Right lung (tissue), 5 donors: ENCODE data around the gene EIF2S1. TPM values are rescaled to one million over a fixed set of nuclear protein-coding genes. Genes with fewer than 3 reads are reported as not detected.

Source experiments
- DNase-seq, 2 donors: peaks; one replicate each; pipeline ENCODE4 v3.0.0-alpha.2; 2013
- polyA plus RNA-seq, 5 donors: library from polyadenylated mRNA; unstranded; fragments of 120-200 nt; gene quantifications; one replicate each; pipeline versions ENCODE4 v1.2.1 to v1.2.3, GENCODE V29; 2013; ENCODE audit warnings: inconsistent platforms in 1 of 5, low replicate concordance in 1 of 5; ENCODE audit not compliant: insufficient read length in 5 of 5, insufficient read depth in 1 of 5

EIF2S1 gene
- polyA plus RNA-seq, 5 donors: 62.7 to 92.9 (median 88.7) TPM

DNA sequence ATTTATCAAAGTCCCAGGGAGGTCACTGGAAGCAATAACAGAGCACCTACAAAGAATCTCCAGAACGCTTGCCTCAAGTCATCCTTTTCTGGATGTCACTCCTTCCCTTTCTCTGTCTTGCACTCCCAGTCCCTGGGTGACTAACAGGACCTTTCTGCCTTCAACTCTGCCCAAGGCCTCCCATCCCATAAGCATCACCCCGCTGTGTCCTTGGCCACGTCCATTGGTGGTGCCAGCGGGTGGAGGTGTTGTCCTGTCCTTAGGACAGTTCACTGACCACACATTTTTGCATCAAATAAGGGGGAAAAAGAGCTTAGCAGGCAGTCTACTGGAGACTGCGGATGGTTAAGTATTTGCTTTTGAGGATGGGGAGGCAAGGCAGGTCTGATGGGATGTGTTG is 75.5 kb downstream of the EIF2S1 start:
- DNase-seq: no peak

Other genes with a start within 250 kb of the EIF2S1 start
- 1 to 10 TPM in 1 of 5 donors, under 1 TPM in 4; 0.59 to 1.1 (median 0.88) TPM for gene GARIN2, start 170.9 kb upstream of the EIF2S1 start, polyA plus RNA-seq
- 10 to 100 TPM; 17.9 to 33.9 (median 28.5) TPM for gene PALS1, start 118.9 kb upstream of the EIF2S1 start, polyA plus RNA-seq
- gene ATP6V1D, start 524 bp upstream of the EIF2S1 start, polyA plus RNA-seq: 100 to 1,000 TPM in 1 of 5 donors, 10 to 100 TPM in 4; 81.8 to 126 (median 85.6) TPM
- 1 to 10 TPM; 2.8 to 7.1 (median 3.8) TPM for gene PLEK2, start 51.8 kb downstream of the EIF2S1 start, polyA plus RNA-seq
- gene TMEM229B, start 128.4 kb downstream of the EIF2S1 start, polyA plus RNA-seq: under 1 TPM; 0.46 to 0.94 (median 0.74) TPM
- gene PLEKHH1, start 173.0 kb downstream of the EIF2S1 start, polyA plus RNA-seq: 10 to 100 TPM in 4 of 5 donors, 1 to 10 TPM in 1; 8.5 to 17.0 (median 11.9) TPM
- gene PIGH, start 239.9 kb downstream of the EIF2S1 start, polyA plus RNA-seq: 10 to 100 TPM; 24.1 to 25.4 (median 24.8) TPM